ENCODE measurements around the gene ADGRD2.

Gene ADGRD2

DNA sequence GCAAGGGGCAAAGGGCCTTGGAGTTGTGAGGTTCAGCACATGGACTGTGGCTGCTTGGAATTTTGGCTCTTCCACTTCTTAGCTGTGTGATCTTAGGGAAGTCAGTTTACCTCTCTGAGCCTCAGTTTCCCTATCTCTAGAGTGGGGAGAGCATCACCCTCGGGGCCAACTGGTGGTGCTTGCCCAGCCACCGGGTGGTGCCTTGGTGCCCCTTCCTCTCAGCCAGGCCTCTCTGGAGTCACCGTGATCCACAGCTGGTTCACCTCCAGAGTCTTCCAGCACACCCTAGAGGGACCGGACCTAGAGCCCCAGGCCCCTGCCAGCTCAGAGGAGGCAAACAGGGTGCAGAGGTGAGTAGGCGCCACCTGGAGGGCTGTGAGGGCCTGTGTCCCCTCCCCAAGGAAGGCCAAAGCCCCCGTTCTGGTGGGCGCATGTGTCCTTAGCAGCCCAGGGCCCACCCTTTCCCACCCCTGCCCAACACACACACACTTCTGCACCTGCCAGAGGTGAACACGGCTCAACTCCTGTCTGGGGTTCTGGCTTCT, 7.7 kb downstream of the ADGRD2 start:
- no peaks in the 10 kb centered on the region for H3K4me1 Mint-ChIP-seq (ENCODE audit: low read depth)
- H3K4me3 Mint-ChIP-seq = no peak overlapping the region
- no peak overlapping the region for H3K27ac Mint-ChIP-seq
- H3K36me3 Mint-ChIP-seq (ENCODE audit: low read depth) = no peaks in the 10 kb centered on the region
- no peaks in the 10 kb centered on the region for H3K27me3 Mint-ChIP-seq
- H3K9me3 Mint-ChIP-seq = peaks cover 4% of the 10 kb centered on the region

- H3K27me3 Mint-ChIP-seq = no peaks in the 10 kb centered on the region
- no peak overlapping the region for H3K27ac Mint-ChIP-seq
- no peak overlapping the region for H3K4me3 Mint-ChIP-seq
- H3K4me1 Mint-ChIP-seq (ENCODE audit: low read depth) = no peaks in the 10 kb centered on the region
- H3K9me3 Mint-ChIP-seq = peaks cover 4% of the 10 kb centered on the region
- H3K36me3 Mint-ChIP-seq (ENCODE audit: low read depth) = no peaks in the 10 kb centered on the region
Observed at GRCh38 chr9:124458441-124458840, 8.2 kb downstream of the ADGRD2 start.

DNA sequence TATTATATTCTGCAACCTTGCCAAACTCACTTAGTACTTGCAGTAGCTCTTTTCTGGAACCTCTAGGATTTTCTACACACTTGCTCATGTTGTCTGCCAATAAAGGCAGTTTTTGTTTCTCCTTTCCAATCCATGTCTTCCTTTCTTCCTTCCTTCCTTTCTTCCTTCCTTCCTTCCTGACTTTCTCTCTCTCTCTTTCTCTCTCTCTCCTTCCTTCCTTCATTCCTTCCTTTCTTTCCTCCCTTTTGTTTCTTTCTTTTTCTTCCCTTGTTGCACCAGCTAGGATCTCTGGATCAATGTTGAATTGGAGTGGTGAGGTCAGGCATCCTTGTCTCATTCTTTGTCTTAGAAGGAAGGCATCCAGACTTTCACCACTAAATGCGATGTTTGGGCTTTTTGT, 12.5 kb downstream of the ADGRD2 start:
- no peaks in the 10 kb centered on the region for H3K4me1 Mint-ChIP-seq (ENCODE audit: low read depth)
- H3K4me3 Mint-ChIP-seq = no peak overlapping the region
- H3K9me3 Mint-ChIP-seq = peaks cover 4% of the 10 kb centered on the region
- peaks cover 9% of the 10 kb centered on the region for H3K27me3 Mint-ChIP-seq
- H3K27ac Mint-ChIP-seq = no peak overlapping the region
- no peaks in the 10 kb centered on the region for H3K36me3 Mint-ChIP-seq (ENCODE audit: low read depth)

DNA sequence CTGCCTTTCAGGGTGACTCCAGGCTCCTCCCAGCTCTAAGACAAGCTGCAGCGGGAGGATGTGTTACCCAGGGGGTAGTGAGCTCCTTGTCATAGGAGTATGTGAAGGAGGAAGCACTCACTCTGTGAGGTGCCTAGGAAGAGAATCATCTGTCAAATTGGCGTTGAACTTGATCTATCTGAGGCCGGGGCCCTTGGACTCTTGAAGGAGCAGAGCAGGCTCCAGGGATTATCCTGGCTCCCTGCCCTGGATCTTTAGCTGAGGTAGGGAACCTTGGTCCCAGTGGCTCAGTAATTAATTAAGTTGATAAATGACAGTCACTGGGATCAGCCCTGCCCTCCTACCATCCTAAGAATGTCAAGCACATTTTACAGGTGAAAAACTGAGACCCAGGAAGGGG, 15.5 kb downstream of the ADGRD2 start:
- Mint-ChIP-seq H3K27ac (no peak overlapping the region), H3K4me1 (ENCODE audit: low read depth) (no peaks in the 10 kb centered on the region), H3K36me3 (ENCODE audit: low read depth) (no peaks in the 10 kb centered on the region), H3K27me3 (peaks cover 9% of the 10 kb centered on the region), H3K4me3 (no peak overlapping the region), H3K9me3 (peaks cover under 1% of the 10 kb centered on the region)

DNA sequence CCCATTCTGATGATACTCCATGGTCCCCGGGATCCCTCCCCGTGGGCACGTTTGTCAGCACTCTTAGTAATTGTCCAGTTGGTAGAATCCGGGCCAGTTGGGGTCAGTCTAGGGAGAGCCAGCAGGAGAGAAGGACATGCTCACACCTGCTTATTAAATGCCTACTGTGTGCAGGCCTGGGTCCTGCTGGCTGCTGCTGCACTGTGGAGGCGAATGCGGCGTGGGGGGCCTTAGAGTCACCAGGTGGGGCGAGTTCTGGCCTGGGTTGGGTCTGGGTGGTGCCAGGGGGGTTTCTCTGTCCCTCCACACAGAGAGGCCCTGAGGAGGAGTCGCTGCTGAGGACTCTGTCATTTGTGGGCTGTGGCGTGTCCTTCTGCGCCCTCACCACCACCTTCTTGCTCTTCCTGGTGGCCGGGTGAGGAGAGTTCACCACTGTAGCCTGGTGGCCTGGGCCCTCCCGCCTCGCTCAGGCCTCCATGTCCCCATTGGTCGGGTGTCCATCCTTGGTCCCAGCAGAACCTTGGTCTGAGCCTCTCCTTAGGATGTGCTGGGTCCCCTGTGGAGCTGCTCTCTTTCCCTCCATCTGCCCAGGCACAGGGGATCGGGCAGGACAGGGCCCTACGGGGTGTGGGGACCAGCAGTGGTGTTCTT, 17.3 kb downstream of the ADGRD2 start:
- no peaks in the 10 kb centered on the region for H3K9me3 Mint-ChIP-seq
- H3K27ac Mint-ChIP-seq = no peak overlapping the region
- no peak overlapping the region for H3K4me3 Mint-ChIP-seq

GRCh38 chr9:124468061-124468740, 17.9 kb downstream of the ADGRD2 start:
- H3K9me3 Mint-ChIP-seq = no peaks in the 10 kb centered on the region
- peaks cover 13% of the 10 kb centered on the region for H3K27me3 Mint-ChIP-seq
- no peak overlapping the region for H3K27ac Mint-ChIP-seq
- no peaks in the 10 kb centered on the region for H3K4me1 Mint-ChIP-seq (ENCODE audit: low read depth)
- no peaks in the 10 kb centered on the region for H3K36me3 Mint-ChIP-seq (ENCODE audit: low read depth)
- no peak overlapping the region for H3K4me3 Mint-ChIP-seq

More for the DNA sequence above, 17.3 kb downstream of the ADGRD2 start:
- Mint-ChIP-seq H3K4me1 (ENCODE audit: low read depth) (no peaks in the 10 kb centered on the region), H3K27me3 (peaks cover 13% of the 10 kb centered on the region), H3K36me3 (ENCODE audit: low read depth) (no peaks in the 10 kb centered on the region)

- no peak overlapping the region for H3K27ac Mint-ChIP-seq
- no peaks in the 10 kb centered on the region for H3K9me3 Mint-ChIP-seq
- peaks cover 12% of the 10 kb centered on the region for H3K27me3 Mint-ChIP-seq
- no peaks in the 10 kb centered on the region for H3K36me3 Mint-ChIP-seq (ENCODE audit: low read depth)
- no peak overlapping the region for H3K4me3 Mint-ChIP-seq
- no peaks in the 10 kb centered on the region for H3K4me1 Mint-ChIP-seq (ENCODE audit: low read depth)
Observed at GRCh38 chr9:124469011-124469832, 19.0 kb downstream of the ADGRD2 start.

DNA sequence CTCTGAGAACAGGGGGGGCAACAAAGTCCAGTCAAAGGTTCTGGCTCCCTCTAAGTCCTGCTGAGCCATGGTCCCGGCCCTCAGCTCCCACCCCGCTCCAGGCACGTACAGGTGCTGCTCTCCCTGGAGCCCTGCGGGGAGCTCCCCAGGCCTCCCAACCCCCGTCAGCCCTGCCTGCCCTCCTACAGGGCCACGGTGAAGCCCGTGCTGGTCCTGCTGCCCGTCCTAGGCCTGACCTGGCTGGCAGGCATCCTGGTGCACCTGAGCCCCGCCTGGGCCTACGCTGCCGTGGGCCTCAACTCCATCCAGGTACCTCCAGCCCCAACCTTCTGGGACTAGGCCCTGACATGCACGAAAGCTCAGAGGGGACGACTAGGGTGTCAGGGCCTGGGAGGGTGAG, 20.1 kb downstream of the ADGRD2 start:
- H3K27ac Mint-ChIP-seq = no peak overlapping the region
- H3K9me3 Mint-ChIP-seq = no peaks in the 10 kb centered on the region
- no peaks in the 10 kb centered on the region for H3K4me1 Mint-ChIP-seq (ENCODE audit: low read depth)
- H3K36me3 Mint-ChIP-seq (ENCODE audit: low read depth) = no peaks in the 10 kb centered on the region
- peaks cover 4% of the 10 kb centered on the region for H3K27me3 Mint-ChIP-seq
- H3K4me3 Mint-ChIP-seq = no peak overlapping the region

GRCh38 chr9:124470726-124471125, 20.5 kb downstream of the ADGRD2 start:
- no peaks in the 10 kb centered on the region for H3K36me3 Mint-ChIP-seq (ENCODE audit: low read depth)
- no peaks in the 10 kb centered on the region for H3K9me3 Mint-ChIP-seq
- peaks cover 4% of the 10 kb centered on the region for H3K27me3 Mint-ChIP-seq
- H3K4me1 Mint-ChIP-seq (ENCODE audit: low read depth) = no peaks in the 10 kb centered on the region
- no peak overlapping the region for H3K27ac Mint-ChIP-seq
- H3K4me3 Mint-ChIP-seq = no peak overlapping the region

DNA sequence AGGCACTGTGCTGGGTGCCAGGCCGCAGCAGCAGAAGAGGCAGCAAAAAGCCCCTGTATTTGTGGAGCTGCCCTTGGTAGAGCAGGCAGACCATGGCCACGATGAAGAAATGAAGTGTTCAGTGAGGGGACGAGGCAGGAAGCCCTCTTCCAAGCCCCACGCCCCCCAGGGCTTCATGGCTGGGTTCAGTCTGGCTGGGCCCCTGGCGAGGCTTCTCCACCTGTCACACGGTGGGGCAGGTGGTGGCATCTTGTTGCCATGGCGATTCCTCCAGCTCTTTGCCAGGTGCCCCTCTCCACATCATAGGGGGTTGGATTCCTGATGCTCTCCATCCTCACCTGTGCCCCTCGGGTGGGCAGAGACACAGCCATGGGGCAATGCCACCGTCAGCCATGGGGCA, 21.5 kb downstream of the ADGRD2 start:
- Mint-ChIP-seq H3K27ac (no peak overlapping the region), H3K36me3 (ENCODE audit: low read depth) (no peaks in the 10 kb centered on the region)

GRCh38 chr9:124472770-124473169, 22.5 kb downstream of the ADGRD2 start:
- Mint-ChIP-seq H3K36me3 (ENCODE audit: low read depth) (no peaks in the 10 kb centered on the region), H3K9me3 (no peaks in the 10 kb centered on the region), H3K27ac (no peak overlapping the region), H3K27me3 (peaks cover 4% of the 10 kb centered on the region), H3K4me1 (ENCODE audit: low read depth) (no peaks in the 10 kb centered on the region), H3K4me3 (no peak overlapping the region)

More for the DNA sequence above, 21.5 kb downstream of the ADGRD2 start:
- Mint-ChIP-seq H3K9me3 (no peaks in the 10 kb centered on the region), H3K4me1 (ENCODE audit: low read depth) (no peaks in the 10 kb centered on the region), H3K4me3 (no peak overlapping the region), H3K27me3 (peaks cover 4% of the 10 kb centered on the region)

DNA sequence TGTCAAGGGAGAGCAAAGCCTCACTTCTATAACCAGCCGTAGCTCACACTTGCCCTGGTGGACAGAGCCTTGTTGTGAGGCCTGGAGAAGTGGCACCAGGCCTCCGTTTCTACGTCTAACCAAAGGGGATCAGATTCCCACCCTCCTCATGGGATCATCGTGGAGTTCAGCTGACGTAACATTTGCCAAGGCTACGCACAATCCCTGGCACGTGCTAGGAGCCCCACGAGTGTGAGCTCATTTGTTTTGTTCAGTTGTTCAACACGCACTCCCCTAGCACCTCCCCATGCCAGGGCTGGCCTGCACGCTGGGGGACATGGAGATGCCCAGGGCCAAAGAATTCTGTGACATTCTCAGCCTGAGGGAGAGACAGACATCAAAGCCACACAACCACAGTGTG, 23.1 kb downstream of the ADGRD2 start:
- H3K4me1 Mint-ChIP-seq (ENCODE audit: low read depth) = no peaks in the 10 kb centered on the region

DNA sequence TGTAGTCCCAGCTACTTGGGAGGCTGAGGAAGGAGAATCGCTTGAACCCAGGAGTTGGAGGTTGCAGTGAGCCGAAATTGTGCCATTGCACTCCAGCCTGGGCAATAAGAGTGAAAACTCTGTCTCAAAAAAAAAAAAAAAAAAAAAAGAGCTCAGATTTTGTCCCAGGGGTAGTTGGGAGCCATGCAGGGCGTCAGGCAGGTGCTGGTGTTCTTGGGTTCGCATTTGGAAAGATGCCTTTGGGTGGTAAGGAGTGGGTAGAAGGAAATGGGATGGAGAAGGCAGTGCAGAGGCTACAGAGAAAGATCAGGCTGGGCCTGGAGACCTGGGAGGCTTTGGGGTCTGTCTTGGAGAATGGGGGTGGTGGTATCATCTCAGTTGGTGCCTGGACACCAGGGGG, 23.9 kb downstream of the ADGRD2 start:
- H3K9me3 Mint-ChIP-seq = no peaks in the 10 kb centered on the region
- H3K27me3 Mint-ChIP-seq = peaks cover 14% of the 10 kb centered on the region
- no peak overlapping the region for H3K4me3 Mint-ChIP-seq
- H3K27ac Mint-ChIP-seq = no peak overlapping the region
- H3K36me3 Mint-ChIP-seq (ENCODE audit: low read depth) = no peaks in the 10 kb centered on the region
- H3K4me1 Mint-ChIP-seq (ENCODE audit: low read depth) = no peaks in the 10 kb centered on the region

More for the DNA sequence above, 23.1 kb downstream of the ADGRD2 start:
- H3K36me3 Mint-ChIP-seq (ENCODE audit: low read depth) = no peaks in the 10 kb centered on the region
- H3K27me3 Mint-ChIP-seq = peaks cover 7% of the 10 kb centered on the region
- no peak overlapping the region for H3K4me3 Mint-ChIP-seq
- H3K27ac Mint-ChIP-seq = no peak overlapping the region
- H3K9me3 Mint-ChIP-seq = no peaks in the 10 kb centered on the region

DNA sequence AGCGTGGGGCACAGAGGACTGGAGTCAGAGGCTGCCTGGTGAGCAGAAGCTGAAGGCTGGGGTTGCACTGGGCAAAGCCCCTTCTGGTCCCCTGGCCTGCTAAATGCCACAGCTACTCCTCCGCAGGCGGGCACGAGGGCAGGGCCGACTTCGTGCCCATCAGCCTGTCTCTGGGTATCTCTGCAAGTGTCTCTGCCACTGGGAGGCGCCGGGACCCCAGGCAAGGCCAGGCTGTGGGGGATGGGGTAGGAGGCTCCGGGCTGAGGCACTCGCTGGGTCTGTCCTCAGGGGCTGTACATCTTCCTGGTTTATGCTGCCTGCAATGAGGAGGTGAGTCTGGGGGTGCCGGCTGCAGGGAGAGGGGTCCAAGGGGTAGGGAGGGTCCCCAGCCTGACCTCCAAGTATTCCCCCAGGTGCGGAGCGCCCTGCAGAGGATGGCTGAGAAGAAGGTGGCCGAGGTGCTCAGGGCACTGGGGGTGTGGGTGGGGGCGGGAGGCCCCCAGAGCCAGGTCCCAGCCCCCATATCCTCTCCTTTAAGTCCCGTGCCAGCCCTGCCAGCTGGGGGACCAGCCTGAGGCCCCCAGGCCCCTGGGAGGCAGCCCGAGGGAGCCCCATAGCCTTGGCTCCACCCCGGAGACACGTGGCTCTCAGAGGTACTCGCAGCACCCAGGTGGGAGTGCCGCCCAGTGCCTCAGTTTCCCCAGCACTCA, 25.1 kb downstream of the ADGRD2 start:
- peaks cover 19% of the 10 kb centered on the region for H3K27me3 Mint-ChIP-seq
- no peak overlapping the region for H3K4me3 Mint-ChIP-seq
- H3K4me1 Mint-ChIP-seq (ENCODE audit: low read depth) = no peaks in the 10 kb centered on the region
- H3K36me3 Mint-ChIP-seq (ENCODE audit: low read depth) = no peaks in the 10 kb centered on the region
- H3K9me3 Mint-ChIP-seq = no peaks in the 10 kb centered on the region
- no peak overlapping the region for H3K27ac Mint-ChIP-seq

Measured in stimulated activated naive CD8-positive, alpha-beta T cell treated with anti-CD3 and anti-CD28 coated beads, Interleukin-15, Interleukin-2, amounts not matched to agents 100 ng/mL and 50 ng/mL, for 24 hours (primary cell).